Hypothalamus (tissue), 51 donors: ENCODE data around the gene TM4SF20.

Experiments used
- DNase-seq, 51 donors: peaks; one replicate each; lab custom pipeline; 2025; lab: John Stamatoyannopoulos, UW

The TM4SF20 gene

DNA sequence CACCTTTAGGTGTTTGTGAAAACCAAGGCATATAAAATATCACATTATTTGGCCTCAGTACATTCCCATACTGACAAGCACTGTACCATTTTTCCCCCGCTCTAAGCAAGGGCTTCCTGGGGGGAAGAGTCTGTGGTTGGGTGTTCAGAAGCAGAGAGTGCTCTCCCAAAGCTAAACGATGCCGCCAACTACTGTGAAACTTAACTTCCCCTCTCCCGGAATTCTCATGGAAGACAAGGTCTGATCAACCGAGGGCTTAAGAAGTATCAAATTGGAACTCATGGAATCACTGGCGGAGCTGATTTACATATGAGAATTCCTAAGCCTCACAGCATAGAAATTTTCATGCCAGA lies 54.5 kb downstream of the TM4SF20 start:
- peak in 7 of 51 donors; percentile 2 to 40 (median 28) for DNase-seq

DNA sequence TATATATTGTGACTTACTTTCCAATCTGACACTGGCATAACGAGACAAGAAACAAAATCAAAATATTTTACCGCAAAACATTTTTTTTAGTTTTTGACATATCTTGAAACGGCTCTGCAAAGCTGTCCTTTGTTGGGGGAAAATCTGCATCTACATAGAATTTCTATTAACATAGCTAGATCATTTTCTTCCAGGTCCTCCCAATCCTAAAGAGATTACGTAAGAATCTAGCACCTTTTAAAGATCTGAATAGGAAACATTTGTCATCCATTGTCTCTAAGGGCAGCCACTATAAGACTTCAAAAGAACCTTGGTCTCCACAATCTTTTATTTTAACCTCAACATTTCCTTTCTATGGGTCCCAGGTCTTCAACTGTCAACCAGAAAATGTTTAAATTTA lies 55.3 kb downstream of the TM4SF20 start:
- DNase-seq = no peak

DNA sequence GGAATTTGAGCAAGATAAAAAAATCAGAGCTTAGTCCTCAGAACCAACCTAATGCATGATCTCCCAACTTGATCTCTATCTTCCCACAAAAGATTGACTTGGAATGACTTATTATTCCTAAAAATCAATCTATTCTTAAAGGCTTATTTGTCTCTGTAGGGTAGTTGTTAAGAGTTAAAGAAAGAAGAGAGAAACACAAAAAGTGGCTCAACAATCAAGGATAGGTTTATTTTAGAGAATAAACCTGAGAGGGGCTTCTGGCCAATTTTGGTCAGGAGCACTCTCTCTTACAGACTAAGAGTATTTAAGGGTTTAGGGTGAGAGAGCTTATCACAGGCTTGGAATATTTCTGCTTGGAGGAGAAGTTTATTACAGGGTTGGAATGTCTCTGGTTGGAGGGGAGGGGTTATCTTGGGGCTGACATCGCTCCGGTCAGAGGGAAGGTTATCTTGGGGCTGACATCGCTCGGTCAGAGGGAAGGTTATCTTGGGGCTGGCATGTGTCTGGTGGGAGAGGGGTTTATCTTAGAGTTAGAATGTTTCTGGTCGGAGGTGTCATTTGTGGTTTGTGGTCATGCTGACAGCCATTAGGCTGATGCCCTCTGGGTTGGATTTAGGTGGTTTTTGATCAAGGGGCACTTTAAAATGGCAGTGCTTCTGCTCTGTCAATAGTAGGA lies 56.4 kb downstream of the TM4SF20 start:
- DNase-seq = no peak

DNA sequence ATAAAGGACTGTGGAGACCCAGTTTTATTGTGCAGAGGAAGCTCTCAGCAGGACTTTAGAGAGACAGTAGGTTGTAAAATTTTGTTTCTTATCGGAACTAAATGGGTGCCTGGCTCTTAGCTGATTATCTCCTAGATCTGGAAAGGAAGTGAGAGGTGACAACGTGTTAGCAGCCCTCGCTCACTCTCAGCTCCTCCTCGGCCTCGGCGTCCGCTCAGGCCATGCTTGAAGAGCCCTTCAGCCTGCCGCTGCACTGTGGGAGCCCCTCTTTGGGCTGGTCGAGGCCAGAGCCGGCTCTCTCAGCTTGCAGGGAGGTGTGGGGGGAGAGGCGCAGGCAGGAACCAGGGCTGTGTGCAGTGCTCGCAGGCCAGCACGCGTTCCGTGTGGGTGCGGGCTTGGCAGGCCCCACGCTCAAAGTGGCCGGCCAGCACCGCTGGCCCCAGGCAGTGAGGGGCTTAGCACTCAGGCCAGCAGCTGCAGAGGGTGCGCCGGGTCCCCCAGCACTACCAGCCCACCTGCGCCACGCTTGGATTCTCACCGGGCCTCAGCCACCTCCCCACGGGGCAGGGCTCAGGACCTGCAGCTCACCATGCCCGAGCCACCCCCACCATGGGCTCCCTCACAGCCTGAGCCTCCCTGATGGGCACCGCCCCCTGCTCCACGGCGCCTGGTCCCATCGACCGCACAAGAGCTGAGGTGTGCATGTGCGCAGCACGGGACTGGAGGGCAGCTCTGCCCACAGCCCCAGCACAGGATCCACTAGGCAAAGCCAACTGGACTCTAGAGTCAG lies 58.6 kb downstream of the TM4SF20 start:
- no peak for DNase-seq

DNA sequence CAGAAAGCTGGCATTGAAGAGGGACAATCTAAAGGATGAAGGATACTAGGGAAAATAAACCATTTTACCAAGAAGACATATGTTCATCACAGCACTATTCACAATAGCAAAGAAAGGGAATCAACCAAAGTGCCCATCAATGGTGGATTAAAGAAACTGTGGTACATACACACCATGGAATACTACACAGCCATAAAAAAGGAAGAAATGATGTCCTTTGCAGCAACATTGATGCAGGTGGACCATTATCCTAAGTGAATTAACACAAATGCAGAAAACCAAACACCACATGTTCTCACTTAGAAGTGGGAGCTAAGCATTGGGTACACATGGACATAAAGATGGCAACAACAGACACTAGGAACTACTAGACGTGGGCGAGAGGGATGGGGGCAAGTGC lies 61.3 kb downstream of the TM4SF20 start:
- DNase-seq = no peak

DNA sequence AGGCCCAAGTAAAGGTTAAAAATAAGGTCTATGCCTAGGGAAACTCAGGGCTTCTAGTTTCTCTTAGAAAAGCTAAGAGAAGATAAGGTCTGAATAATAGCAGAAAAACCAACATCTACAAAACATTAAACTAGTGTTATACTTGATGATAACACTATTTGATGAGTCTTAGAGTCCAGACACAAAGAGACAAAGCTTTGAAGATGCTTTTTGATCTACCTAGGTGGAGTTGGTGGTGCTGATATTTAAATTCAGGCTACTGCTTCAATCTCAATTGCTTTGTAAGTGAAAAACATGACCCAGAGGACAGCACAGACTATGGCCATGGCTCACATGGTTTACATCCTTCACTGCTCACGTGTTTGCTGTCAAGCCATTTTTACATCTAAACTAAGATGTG lies 65.8 kb downstream of the TM4SF20 start:
- no peak for DNase-seq

DNA sequence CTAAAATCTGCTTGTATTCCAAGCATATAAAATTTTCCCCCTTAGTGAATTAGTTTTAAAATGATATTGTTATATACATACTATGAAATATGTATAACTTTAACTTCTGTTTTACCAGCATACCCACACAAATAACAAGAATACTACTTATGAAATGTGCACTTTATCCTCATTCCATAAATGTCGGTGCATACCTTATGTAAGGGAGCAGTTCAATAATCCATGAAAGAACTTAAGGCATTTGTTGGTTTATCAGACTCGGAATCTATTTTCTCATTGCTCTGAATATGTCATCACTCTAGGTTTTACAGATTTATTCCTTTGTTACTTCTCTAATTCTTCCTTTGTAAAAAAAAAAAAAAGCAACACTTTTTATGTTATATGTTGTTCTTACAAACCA lies 66.5 kb downstream of the TM4SF20 start:
- no peak for DNase-seq
